Fibroblast of skin of left biceps (primary cell): ENCODE data around the gene CASP1.

Experiments used
- DNase-seq, 2 experiments: peaks; one replicate each; pipeline ENCODE4 v3.0.0-alpha.2; 2013; ENCODE audit warnings: low read depth in 2 of 2

Gene CASP1

DNA sequence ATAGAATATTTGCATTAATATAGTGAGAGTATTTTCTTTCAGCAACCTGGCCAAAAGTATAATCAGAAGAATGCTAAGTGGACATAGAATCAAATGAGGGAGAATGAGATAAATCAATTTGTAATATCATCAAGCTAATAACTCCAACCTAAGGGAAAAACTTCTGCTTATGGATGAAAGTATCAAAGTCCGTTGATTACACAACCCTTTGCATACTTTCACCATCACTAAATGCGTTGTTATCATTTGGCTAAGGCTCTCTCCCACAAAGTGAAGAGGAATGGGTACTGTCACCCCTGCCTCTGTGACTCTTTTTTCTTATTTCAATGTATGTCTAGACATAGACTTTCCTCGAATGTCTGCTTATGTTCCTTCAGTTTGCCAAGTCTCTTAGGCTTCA, 50.1 kb downstream of the CASP1 start:
- DNase-seq: no peak

GRCh38 chr11:104979839-104980238, 55.1 kb downstream of the CASP1 start:
- DNase-seq: no peak
